GM21390 (cell line): ENCODE results near the gene C6orf141.
A peak's percentile ranks its signal among the peaks of the same experiment; 100 is the strongest.

Experiments used
- ATAC-seq: cut with Tn5 transposase; IDR thresholded peaks from one replicate; pipeline ENCODE4 v1.9.1; 2021; ENCODE audit not compliant: unreplicated experiment

C6orf141 gene

GRCh38 chr6:49550492-49551077, at the start of gene C6orf141:
TSS of gene C6orf141 (plus strand) at chr6:49550668. CDS start at chr6:49550793, 125 bp downstream.
- peak; percentile 69 for ATAC-seq

GRCh38 chr6:49504666-49505065, 45.8 kb upstream of the C6orf141 start:
- ATAC-seq, result no peak

- no peak for ATAC-seq
Measured at GRCh38 chr6:49506569-49507111, 43.8 kb upstream of the C6orf141 start.

GRCh38 chr6:49509342-49509741, 41.1 kb upstream of the C6orf141 start:
- ATAC-seq, result no peak

- no peak for ATAC-seq
Measured at GRCh38 chr6:49513153-49513989, 37.1 kb upstream of the C6orf141 start.

- no peak for ATAC-seq
Measured at GRCh38 chr6:49514571-49515484, 35.6 kb upstream of the C6orf141 start.

GRCh38 chr6:49515485-49516146, 34.9 kb upstream of the C6orf141 start:
- ATAC-seq, result no peak

- no peak for ATAC-seq
Measured at GRCh38 chr6:49516147-49516505, 34.3 kb upstream of the C6orf141 start.

- no peak for ATAC-seq
Measured at GRCh38 chr6:49517919-49518318, 32.5 kb upstream of the C6orf141 start.

- ATAC-seq, result peak; percentile 90
Measured at GRCh38 chr6:49519660-49520059, 30.8 kb upstream of the C6orf141 start.

GRCh38 chr6:49522710-49523593, 27.5 kb upstream of the C6orf141 start:
- ATAC-seq, result no peak

GRCh38 chr6:49523901-49524300, 26.6 kb upstream of the C6orf141 start:
- ATAC-seq, result no peak

- no peak for ATAC-seq
Measured at GRCh38 chr6:49524541-49524940, 25.9 kb upstream of the C6orf141 start.

GRCh38 chr6:49526598-49526997, 23.9 kb upstream of the C6orf141 start:
- no peak for ATAC-seq

GRCh38 chr6:49527320-49527719, 23.1 kb upstream of the C6orf141 start:
- ATAC-seq, result no peak

GRCh38 chr6:49528571-49528970, 21.9 kb upstream of the C6orf141 start:
- ATAC-seq, result no peak

- ATAC-seq, result no peak
Measured at GRCh38 chr6:49530141-49530776, 20.2 kb upstream of the C6orf141 start.

- ATAC-seq, result peak; percentile 96
Measured at GRCh38 chr6:49531774-49532569, 18.5 kb upstream of the C6orf141 start.
